ENCODE data around the gene WRAP53. TPM values are rescaled to one million over a fixed set of nuclear protein-coding genes. Genes with fewer than 3 reads are reported as not detected.

Gene WRAP53
- total and polyA plus RNA-seq, 4 donors, result 9.6 to 17.3 (median 11.5) TPM

DNA sequence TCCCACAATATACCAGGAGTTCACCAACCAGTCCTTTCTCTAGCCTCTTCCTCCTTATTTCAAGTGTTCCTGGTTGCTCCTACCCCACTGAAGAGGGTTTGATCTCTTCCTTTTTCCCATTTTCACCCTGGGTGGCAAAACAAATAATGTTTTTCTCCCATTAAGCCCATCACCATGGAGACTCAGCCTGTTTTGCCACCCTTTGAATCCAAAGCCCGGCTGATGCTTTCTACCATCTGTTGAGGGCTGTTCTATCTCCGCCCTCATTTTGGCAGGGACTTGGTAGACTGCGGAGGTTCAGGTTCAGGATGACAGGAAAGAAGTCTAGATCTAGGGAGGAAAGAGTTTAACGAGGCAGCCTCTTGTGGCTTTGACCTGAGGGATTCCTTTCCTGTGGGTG lies 31.8 kb downstream of the WRAP53 start:
- TF ChIP-seq, protein P1, sequence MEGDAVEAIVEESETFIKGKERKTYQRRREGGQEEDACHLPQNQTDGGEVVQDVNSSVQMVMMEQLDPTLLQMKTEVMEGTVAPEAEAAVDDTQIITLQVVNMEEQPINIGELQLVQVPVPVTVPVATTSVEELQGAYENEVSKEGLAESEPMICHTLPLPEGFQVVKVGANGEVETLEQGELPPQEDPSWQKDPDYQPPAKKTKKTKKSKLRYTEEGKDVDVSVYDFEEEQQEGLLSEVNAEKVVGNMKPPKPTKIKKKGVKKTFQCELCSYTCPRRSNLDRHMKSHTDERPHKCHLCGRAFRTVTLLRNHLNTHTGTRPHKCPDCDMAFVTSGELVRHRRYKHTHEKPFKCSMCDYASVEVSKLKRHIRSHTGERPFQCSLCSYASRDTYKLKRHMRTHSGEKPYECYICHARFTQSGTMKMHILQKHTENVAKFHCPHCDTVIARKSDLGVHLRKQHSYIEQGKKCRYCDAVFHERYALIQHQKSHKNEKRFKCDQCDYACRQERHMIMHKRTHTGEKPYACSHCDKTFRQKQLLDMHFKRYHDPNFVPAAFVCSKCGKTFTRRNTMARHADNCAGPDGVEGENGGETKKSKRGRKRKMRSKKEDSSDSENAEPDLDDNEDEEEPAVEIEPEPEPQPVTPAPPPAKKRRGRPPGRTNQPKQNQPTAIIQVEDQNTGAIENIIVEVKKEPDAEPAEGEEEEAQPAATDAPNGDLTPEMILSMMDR (IDR thresholded peaks at IDR 0.05; ENCODE audit: control extremely low read depth, extremely low read depth), result no peak
- no peak overlapping the region for H3K4me3 ChIP-seq
- no peaks in the 10 kb centered on the region for H3K36me3 ChIP-seq (ENCODE audit: control insufficient read depth in 4 of 4, insufficient read depth in 4 of 4, low read length in 4 of 4)
- H3K4me1 ChIP-seq (ENCODE audit: control insufficient read depth in 5 of 5, insufficient read depth in 5 of 5, low read length in 5 of 5), result peaks cover 0 to 11% (median 2%) of the 10 kb centered on the region in 5 donors
- no peaks in the 10 kb centered on the region for H3K9me3 ChIP-seq (ENCODE audit: control insufficient read depth in 4 of 4, insufficient read depth in 3 of 4, low read length in 3 of 4)
- WGBS, 2 donors, result 47 to 59% methylated on average over 4 of the region's 4 CpGs
- no peak overlapping the region for H3K27ac ChIP-seq (ENCODE audit: low read depth in 1 of 2, low read length in 1 of 2)
- ATAC-seq (ENCODE audit: insufficient read depth, low FRiP score) (no peak), DNase-seq (peak in 1 of 3 donors; percentile 14)
- peaks cover 0 to 13% (median 12%) of the 10 kb centered on the region in 3 donors for H3K27me3 ChIP-seq (ENCODE audit: control insufficient read depth in 3 of 3, insufficient read depth in 3 of 3, low read length in 2 of 3)
- H3K9ac ChIP-seq (ENCODE audit: insufficient read depth in 1 of 2, low read length in 2 of 2), result no peak overlapping the region

DNA sequence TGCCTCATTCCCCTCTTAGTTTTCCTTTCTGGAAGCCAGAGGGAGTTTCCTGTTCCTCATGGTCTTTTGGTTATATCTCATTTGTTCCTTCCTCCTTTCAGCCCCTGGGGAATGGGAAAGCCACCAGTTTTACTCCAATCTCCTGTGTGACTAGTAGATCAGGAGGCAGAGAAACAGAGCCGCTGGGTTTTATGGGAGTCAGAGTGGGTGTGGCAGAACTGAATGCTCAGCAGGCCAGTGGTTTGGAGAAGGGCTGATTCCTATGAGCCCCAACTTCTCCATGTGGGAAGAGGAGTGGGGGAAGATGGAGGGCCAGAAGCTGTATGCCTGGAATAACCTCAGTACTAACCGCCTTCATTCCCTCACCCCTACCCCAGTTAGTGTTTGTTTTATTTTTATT lies 33.3 kb downstream of the WRAP53 start:
- H3K9ac ChIP-seq (ENCODE audit: insufficient read depth in 1 of 2, low read length in 2 of 2), result no peak overlapping the region
- no peak overlapping the region for H3K27ac ChIP-seq (ENCODE audit: low read depth in 1 of 2, low read length in 1 of 2)
- H3K9me3 ChIP-seq (ENCODE audit: control insufficient read depth in 4 of 4, insufficient read depth in 3 of 4, low read length in 3 of 4), result no peaks in the 10 kb centered on the region
- 68 to 90% methylated on average over 2 of the region's 2 CpGs for WGBS, 2 donors
- H3K36me3 ChIP-seq (ENCODE audit: control insufficient read depth in 4 of 4, insufficient read depth in 4 of 4, low read length in 4 of 4), result no peaks in the 10 kb centered on the region
- ATAC-seq (ENCODE audit: insufficient read depth, low FRiP score) (no peak), DNase-seq (no peak)
- no peak overlapping the region for H3K4me3 ChIP-seq
- TF ChIP-seq, protein P1 (IDR thresholded peaks at IDR 0.05; ENCODE audit: control extremely low read depth, extremely low read depth), result no peak
- peaks cover 0 to 9% (median under 1%) of the 10 kb centered on the region in 5 donors for H3K4me1 ChIP-seq (ENCODE audit: control insufficient read depth in 5 of 5, insufficient read depth in 5 of 5, low read length in 5 of 5)
- peaks cover 0 to 9% (median 8%) of the 10 kb centered on the region in 3 donors for H3K27me3 ChIP-seq (ENCODE audit: control insufficient read depth in 3 of 3, insufficient read depth in 3 of 3, low read length in 2 of 3)

DNA sequence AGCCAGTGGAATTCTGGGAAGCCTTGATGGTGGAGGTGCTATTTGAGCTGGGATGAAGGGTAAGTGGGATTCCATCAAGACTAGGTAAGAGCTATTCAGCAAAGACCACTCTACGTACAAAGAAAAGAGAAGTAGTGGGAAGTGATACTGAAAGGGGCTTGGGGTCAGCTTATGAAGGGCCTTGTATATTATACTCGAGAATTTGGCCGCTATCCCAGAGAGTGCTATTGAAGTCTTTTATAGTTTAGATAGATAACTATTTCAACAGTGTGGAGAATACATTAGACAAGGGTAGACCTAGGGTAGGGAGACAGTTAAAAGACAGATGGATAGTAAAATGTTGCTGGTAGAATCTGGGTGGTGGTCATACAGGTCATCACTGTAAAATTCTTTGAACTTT lies 39.6 kb downstream of the WRAP53 start:
- Histone ChIP-seq H3K27ac (ENCODE audit: low read depth in 1 of 2, low read length in 1 of 2) (no peak overlapping the region), H3K27me3 (ENCODE audit: control insufficient read depth in 3 of 3, insufficient read depth in 3 of 3, low read length in 2 of 3) (no peaks in the 10 kb centered on the region), H3K9me3 (ENCODE audit: control insufficient read depth in 4 of 4, insufficient read depth in 3 of 4, low read length in 3 of 4) (no peaks in the 10 kb centered on the region), H3K36me3 (ENCODE audit: control insufficient read depth in 4 of 4, insufficient read depth in 4 of 4, low read length in 4 of 4) (no peaks in the 10 kb centered on the region), H3K9ac (ENCODE audit: insufficient read depth in 1 of 2, low read length in 2 of 2) (no peak overlapping the region), H3K4me3 (no peak overlapping the region), H3K4me1 (ENCODE audit: control insufficient read depth in 5 of 5, insufficient read depth in 5 of 5, low read length in 5 of 5) (peaks cover 0 to 6% (median 0%) of the 10 kb centered on the region in 5 donors)
- ATAC-seq (ENCODE audit: insufficient read depth, low FRiP score) (no peak), DNase-seq (peak in 2 of 3 donors; percentile 79 to 85)
- TF ChIP-seq, protein P1 (IDR thresholded peaks at IDR 0.05; ENCODE audit: control extremely low read depth, extremely low read depth), result no peak
- 63 to 77% methylated on average over 3 of the region's 3 CpGs for WGBS, 2 donors

DNA sequence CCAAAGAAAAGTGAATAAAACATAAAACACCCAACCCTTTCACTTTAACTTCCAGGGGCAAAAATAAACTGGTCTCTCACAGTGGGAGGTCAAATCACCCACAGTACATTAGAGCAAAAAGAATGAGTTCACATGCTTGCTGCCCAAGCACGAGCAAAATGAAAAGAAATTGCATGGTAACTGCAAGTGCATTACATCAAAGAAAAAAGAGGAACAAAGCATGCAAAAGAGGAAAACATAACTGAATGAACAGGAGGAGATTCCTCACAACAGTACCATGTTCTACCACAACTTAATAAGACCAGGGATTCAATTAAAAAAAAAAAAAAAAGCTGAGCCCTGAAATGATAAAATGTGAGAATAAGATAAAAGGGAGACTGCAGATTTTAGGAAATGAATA lies 41.5 kb downstream of the WRAP53 start:
- WGBS, 2 donors, result 15 to 44% methylated on average over 1 of the region's 1 CpG

More for the DNA sequence above, 41.5 kb downstream of the WRAP53 start:
- Histone ChIP-seq H3K27ac (ENCODE audit: low read depth in 1 of 2, low read length in 1 of 2) (no peak overlapping the region), H3K27me3 (ENCODE audit: control insufficient read depth in 3 of 3, insufficient read depth in 3 of 3, low read length in 2 of 3) (no peaks in the 10 kb centered on the region), H3K4me3 (no peak overlapping the region), H3K9ac (ENCODE audit: insufficient read depth in 1 of 2, low read length in 2 of 2) (no peak overlapping the region), H3K36me3 (ENCODE audit: control insufficient read depth in 4 of 4, insufficient read depth in 4 of 4, low read length in 4 of 4) (no peaks in the 10 kb centered on the region), H3K9me3 (ENCODE audit: control insufficient read depth in 4 of 4, insufficient read depth in 3 of 4, low read length in 3 of 4) (no peaks in the 10 kb centered on the region), H3K4me1 (ENCODE audit: control insufficient read depth in 5 of 5, insufficient read depth in 5 of 5, low read length in 5 of 5) (peaks cover 0 to 6% (median 0%) of the 10 kb centered on the region in 5 donors)
- TF ChIP-seq, protein P1 (IDR thresholded peaks at IDR 0.05; ENCODE audit: control extremely low read depth, extremely low read depth), result no peak
- ATAC-seq (ENCODE audit: insufficient read depth, low FRiP score) (no peak), DNase-seq (no peak)

Data from lung (tissue), 12 donors.